GM23248 (cell line): ENCODE data around the gene GLRX5. TPM values are rescaled to one million over a fixed set of nuclear protein-coding genes. Genes with fewer than 3 reads are reported as not detected.
A peak's percentile ranks its signal among the peaks of the same experiment; 100 is the strongest.

Source experiments
- DNase-seq: peaks from one replicate; pipeline ENCODE4 v3.0.0-alpha.2; 2015
- H2AFZ ChIP-seq: fragments of 200-600 bp; sonication (generic); 2 replicates; pipeline ENCODE4 v1.6.1; 2016; ENCODE audit warnings: antibody characterized with exemption
- H3F3A ChIP-seq: fragments of 200-600 bp; sonication (generic); 2 replicates; pipeline ENCODE4 v1.6.1; 2016; ENCODE audit warnings: mild to moderate bottlenecking, antibody characterized with exemption, mixed run types; ENCODE audit not compliant: insufficient read depth
- H3K27ac ChIP-seq: fragments of 200-600 bp; sonication (generic); 2 replicates; pipeline ENCODE4 v1.5.1; 2016; ENCODE audit warnings: mild to moderate bottlenecking
- H3K27me3 ChIP-seq: fragments of 200-600 bp; sonication (generic); replicated peaks from 2 replicates; pipeline ENCODE4 v1.6.1; 2016; ENCODE audit warnings: mild to moderate bottlenecking; ENCODE audit not compliant: insufficient read depth
- H3K36me3 ChIP-seq: fragments of 200-600 bp; sonication (generic); 2 replicates; pipeline ENCODE4 v1.6.1; 2016; ENCODE audit warnings: low read depth, mild to moderate bottlenecking
- H3K4me1 ChIP-seq: fragments of 200-600 bp; sonication (generic); 2 replicates; pipeline ENCODE4 v1.6.1; 2016; ENCODE audit warnings: mild to moderate bottlenecking; ENCODE audit not compliant: insufficient read depth
- H3K4me2 ChIP-seq: fragments of 200-600 bp; sonication (generic); one replicate; pipeline ENCODE4 v1.6.1; 2016; ENCODE audit warnings: mild to moderate bottlenecking; ENCODE audit not compliant: unreplicated experiment
- H3K4me3 ChIP-seq: fragments of 200-600 bp; sonication (generic); 2 replicates; pipeline ENCODE4 v1.5.1; 2016; ENCODE audit warnings: mild to moderate bottlenecking
- H3K79me2 ChIP-seq: fragments of 200-600 bp; sonication (generic); 2 replicates; pipeline ENCODE4 v1.6.1; 2016; ENCODE audit warnings: mild to moderate bottlenecking; ENCODE audit not compliant: insufficient read depth
- H3K9ac ChIP-seq: fragments of 200-600 bp; sonication (generic); 2 replicates; pipeline ENCODE4 v1.6.1; 2016; ENCODE audit warnings: mild to moderate bottlenecking
- H3K9me2 ChIP-seq: fragments of 200-600 bp; sonication (generic); 2 replicates; pipeline ENCODE4 v1.6.1; 2016; ENCODE audit warnings: mixed run types, mild to moderate bottlenecking, moderate library complexity; ENCODE audit not compliant: insufficient read depth
- H3K9me3 ChIP-seq: fragments of 200-600 bp; sonication (generic); one replicate; pipeline ENCODE4 v1.6.1; 2017; ENCODE audit warnings: low read depth
- H4K20me1 ChIP-seq: fragments of 200-600 bp; sonication (generic); 2 replicates; pipeline ENCODE4 v1.6.0; 2016; ENCODE audit not compliant: insufficient read depth
- EZH2 ChIP-seq: fragments of 200-600 bp; sonication (generic); IDR thresholded peaks from 2 replicates; pipeline ENCODE4 v1.6.1; 2018; ENCODE audit warnings: antibody characterized with exemption, mild to moderate bottlenecking; ENCODE audit not compliant: insufficient read depth, poor library complexity, severe bottlenecking
- EZH2phosphoT487 ChIP-seq: fragments of 200-600 bp; sonication (generic); IDR thresholded peaks from 2 replicates; pipeline ENCODE4 v1.6.1; 2018; ENCODE audit warnings: antibody characterized with exemption, moderate library complexity, mild to moderate bottlenecking, low read depth; ENCODE audit not compliant: insufficient read depth
- WGBS, 2 experiments: methylation state at CpG; one replicate each; pipeline ENCODE4 v1.1.6; 2015 to 2017; ENCODE audit warnings: low lambda C conversion rate in 2 of 2, low coverage in 1 of 2; ENCODE audit errors: missing lambda C conversion rate in 2 of 2; 5-methylcytosine and 5-hydroxymethylcytosine counted together
- in situ Hi-C: fragments of 300-500 bp; cut with MboI; formaldehyde crosslinking; loops from 2 replicates; pipeline ENCODE4 v1.15.0; 2020
- polyA plus RNA-seq: library from polyadenylated mRNA; unstranded; fragments of >200 nt; fragmentation: Nextera tagmentation; extraction: Ambion mirVana; gene quantifications from 2 replicates; pipeline ENCODE4 v1.2.1, GENCODE V29; 2016
- total RNA-seq: library from RNA; depleted of rRNA; stranded (reverse); fragments of >200 nt; shearing (Covaris generic); gene quantifications from 2 replicates; pipeline ENCODE4 v1.2.3, GENCODE V29; 2014

GLRX5 gene
- total and polyA plus RNA-seq, 2 experiments from 2014 or later, result 38.6 to 48.7 TPM

GRCh38 chr14:95488376-95489213, 46.3 kb upstream of the GLRX5 start:
- H3K9me3 ChIP-seq, result no peaks in the 10 kb centered on the region
- no peak overlapping the region for H3K27ac ChIP-seq
- H3K4me3 ChIP-seq, result no peak overlapping the region
- WGBS, 2 experiments, result 55 to 56% methylated on average over 6 of the region's 6 CpGs
- DNase-seq, result peak; percentile 47
- in situ Hi-C loops, result no loop called here
- peaks cover 10% of the 10 kb centered on the region for H3K4me1 ChIP-seq
- H3F3A ChIP-seq, result peaks cover 3% of the 10 kb centered on the region; the same call in 1 of the 2 replicates
- TF ChIP-seq EZH2 (no peak), EZH2phosphoT487 (no peak)
- H3K9ac ChIP-seq, result no peak overlapping the region
- H4K20me1 ChIP-seq, result no peaks in the 10 kb centered on the region
- H3K9me2 ChIP-seq, result no peaks in the 10 kb centered on the region
- no peak overlapping the region for H2AFZ ChIP-seq
- H3K36me3 ChIP-seq, result no peaks in the 10 kb centered on the region
- H3K27me3 ChIP-seq, result no peaks in the 10 kb centered on the region
- H3K79me2 ChIP-seq, result no peaks in the 10 kb centered on the region
- no peak overlapping the region for H3K4me2 ChIP-seq

GRCh38 chr14:95489214-95490137, 45.4 kb upstream of the GLRX5 start:
- H3K4me3 ChIP-seq, result no peak overlapping the region
- H3K4me1 ChIP-seq, result 0 out of 2 replicates have a peak, but pooled peaks cover 6% of the 10 kb centered on the region
- H3K9me2 ChIP-seq, result no peaks in the 10 kb centered on the region
- WGBS, 2 experiments, result 75 to 78% methylated on average over 9 of the region's 9 CpGs
- no peaks in the 10 kb centered on the region for H3K36me3 ChIP-seq
- no peaks in the 10 kb centered on the region for H4K20me1 ChIP-seq
- H3K27ac ChIP-seq, result no peak overlapping the region
- no peaks in the 10 kb centered on the region for H3K27me3 ChIP-seq
- H3K9ac ChIP-seq, result no peak overlapping the region
- DNase-seq, result no peak
- no peak overlapping the region for H3K4me2 ChIP-seq
- H3F3A ChIP-seq, result no peaks in the 10 kb centered on the region
- no peaks in the 10 kb centered on the region for H3K79me2 ChIP-seq
- TF ChIP-seq EZH2, result no peak
- TF ChIP-seq EZH2phosphoT487, result no peak
- in situ Hi-C loops, result no loop called here
- H2AFZ ChIP-seq, result no peak overlapping the region
- no peaks in the 10 kb centered on the region for H3K9me3 ChIP-seq

GRCh38 chr14:95490138-95490509, 44.7 kb upstream of the GLRX5 start:
- Histone ChIP-seq H3K79me2 (no peaks in the 10 kb centered on the region), H4K20me1 (no peaks in the 10 kb centered on the region), H3K27ac (no peak overlapping the region), H3K4me2 (no peak overlapping the region), H2AFZ (no peak overlapping the region), H3K9me2 (no peaks in the 10 kb centered on the region), H3K4me3 (no peak overlapping the region), H3F3A (no peaks in the 10 kb centered on the region), H3K27me3 (no peaks in the 10 kb centered on the region), H3K9me3 (no peaks in the 10 kb centered on the region), H3K4me1 (0 out of 2 replicates have a peak, but pooled peaks cover 6% of the 10 kb centered on the region), H3K9ac (no peak overlapping the region), H3K36me3 (no peaks in the 10 kb centered on the region)
- in situ Hi-C loops, result no loop called here
- WGBS, 2 experiments, result 81 to 86% methylated on average over 5 of the region's 5 CpGs
- DNase-seq, result no peak
- no peak for TF ChIP-seq EZH2
- TF ChIP-seq EZH2phosphoT487, result no peak

GRCh38 chr14:95490727-95491451, 44.0 kb upstream of the GLRX5 start:
- Histone ChIP-seq H3K4me2 (no peak overlapping the region), H3K27ac (no peak overlapping the region), H3K79me2 (no peaks in the 10 kb centered on the region), H3F3A (no peaks in the 10 kb centered on the region), H4K20me1 (no peaks in the 10 kb centered on the region), H3K9ac (no peak overlapping the region), H2AFZ (no peak overlapping the region), H3K9me2 (no peaks in the 10 kb centered on the region), H3K27me3 (no peaks in the 10 kb centered on the region), H3K4me1 (0 out of 2 replicates have a peak, but pooled peaks cover 6% of the 10 kb centered on the region), H3K9me3 (no peaks in the 10 kb centered on the region), H3K36me3 (no peaks in the 10 kb centered on the region), H3K4me3 (no peak overlapping the region)
- 36 to 38% methylated on average over 10 of the region's 10 CpGs for WGBS, 2 experiments
- TF ChIP-seq EZH2, result no peak
- TF ChIP-seq EZH2phosphoT487, result no peak
- in situ Hi-C loops, result no loop called here
- peak; percentile 28 for DNase-seq
